ENCODE data around the gene ARSG.

DNA sequence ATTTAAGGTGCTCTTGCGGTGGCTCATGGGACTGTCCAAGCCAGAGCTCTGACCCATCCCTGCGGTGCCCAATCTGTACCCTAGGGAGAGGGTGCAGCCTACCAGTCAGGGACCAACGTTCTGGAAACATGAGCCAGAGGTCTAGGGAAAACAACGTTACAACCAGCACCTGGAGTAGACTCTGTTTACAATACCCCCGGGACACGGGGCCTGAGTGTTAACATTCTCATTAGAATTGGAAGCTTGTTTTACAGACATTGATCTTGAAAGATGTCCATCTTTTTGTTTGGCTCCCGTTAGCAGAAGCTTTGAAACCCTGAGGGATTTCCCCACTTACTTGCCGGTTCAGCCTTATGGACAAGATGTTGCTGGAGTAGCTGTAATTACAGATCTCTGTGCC is 159.1 kb downstream of the ARSG start:
- TF ChIP-seq GATA2 (IDR thresholded peaks at IDR 0.05; ENCODE audit: low read depth, low read length): no peak
- TF ChIP-seq GATA3 (IDR thresholded peaks at IDR 0.05; ENCODE audit: low read depth, low read length): no peak
